ENCODE results near the gene YARS1. TPM values are rescaled to one million over a fixed set of nuclear protein-coding genes. Genes with fewer than 3 reads are reported as not detected.

The YARS1 gene
- total RNA-seq (ENCODE audit: unreplicated experiment), result 197 TPM
- long read RNA-seq, transcript YARS-201 (13 exons, 3,238 nt), result major isoform, 76 of 102 reads
- long read RNA-seq, partial matches to known transcripts, result 5 of 102 reads
- long read RNA-seq, other reads (novel, unspliced or antisense), result 18 of 102 reads

GRCh38 chr1:32817159-32817814, at the start of gene YARS1, which contains the start of gene S100PBP:
Gene YARS1, minus strand, starts transcription at chr1:32817358. Its CDS starts 114 bp downstream, at chr1:32817244.
Gene S100PBP, plus strand, starts transcription at chr1:32817653. Its CDS starts 8,447 bp downstream, at chr1:32826100.
- peak; percentile 100 for DNase-seq
- Mint-ChIP-seq H3K4me1 (ENCODE audit: low read depth, unreplicated experiment) (peaks cover 7% of the 10 kb centered on the region), H3K36me3 (ENCODE audit: unreplicated experiment) (no peaks in the 10 kb centered on the region), H3K9me3 (ENCODE audit: unreplicated experiment) (peaks cover 4% of the 10 kb centered on the region), H3K4me3 (ENCODE audit: unreplicated experiment) (peak within 1 kb of the TSS; percentile 100), H3K27me3 (ENCODE audit: unreplicated experiment) (peaks cover 8% of the 10 kb centered on the region), H3K27ac (ENCODE audit: unreplicated experiment) (peak within 1 kb of the TSS; percentile 98)
- no peak for TF ChIP-seq CTCF (IDR thresholded peaks at IDR 0.05; ENCODE audit: partially characterized antibody, unreplicated experiment)

GRCh38 chr1:32865639-32866405, 48.7 kb upstream of the YARS1 start:
- Mint-ChIP-seq H3K4me3 (ENCODE audit: unreplicated experiment) (no peak overlapping the region), H3K4me1 (ENCODE audit: low read depth, unreplicated experiment) (peaks cover 22% of the 10 kb centered on the region), H3K9me3 (ENCODE audit: unreplicated experiment) (peaks cover 20% of the 10 kb centered on the region), H3K27ac (ENCODE audit: unreplicated experiment) (no peak overlapping the region), H3K36me3 (ENCODE audit: unreplicated experiment) (peaks cover 27% of the 10 kb centered on the region), H3K27me3 (ENCODE audit: unreplicated experiment) (peaks cover 15% of the 10 kb centered on the region)
- DNase-seq, result no peak
- no peak for TF ChIP-seq CTCF (IDR thresholded peaks at IDR 0.05; ENCODE audit: partially characterized antibody, unreplicated experiment)

GRCh38 chr1:32864375-32865019, 47.3 kb upstream of the YARS1 start:
- Mint-ChIP-seq H3K4me1 (ENCODE audit: low read depth, unreplicated experiment) (peaks cover 21% of the 10 kb centered on the region), H3K9me3 (ENCODE audit: unreplicated experiment) (peaks cover 16% of the 10 kb centered on the region), H3K4me3 (ENCODE audit: unreplicated experiment) (no peak overlapping the region), H3K27ac (ENCODE audit: unreplicated experiment) (no peak overlapping the region), H3K27me3 (ENCODE audit: unreplicated experiment) (peaks cover 11% of the 10 kb centered on the region), H3K36me3 (ENCODE audit: unreplicated experiment) (peaks cover 27% of the 10 kb centered on the region)
- DNase-seq, result no peak
- TF ChIP-seq CTCF (IDR thresholded peaks at IDR 0.05; ENCODE audit: partially characterized antibody, unreplicated experiment), result no peak

GRCh38 chr1:32863881-32864245, 46.7 kb upstream of the YARS1 start:
- peaks cover 11% of the 10 kb centered on the region for H3K9me3 Mint-ChIP-seq (ENCODE audit: unreplicated experiment)
- H3K4me1 Mint-ChIP-seq (ENCODE audit: low read depth, unreplicated experiment), result peaks cover 19% of the 10 kb centered on the region

More at GRCh38 chr1:32863881-32864245, 46.7 kb upstream of the YARS1 start:
- DNase-seq, result no peak
- no peak for TF ChIP-seq CTCF (IDR thresholded peaks at IDR 0.05; ENCODE audit: partially characterized antibody, unreplicated experiment)
- Mint-ChIP-seq H3K36me3 (ENCODE audit: unreplicated experiment) (peaks cover 27% of the 10 kb centered on the region), H3K27ac (ENCODE audit: unreplicated experiment) (no peak overlapping the region), H3K4me3 (ENCODE audit: unreplicated experiment) (no peak overlapping the region), H3K27me3 (ENCODE audit: unreplicated experiment) (peaks cover 10% of the 10 kb centered on the region)

Measured in glutamatergic neuron (in vitro differentiated cells).